Activated naive CD4-positive, alpha-beta T cell treated with anti-CD3 and anti-CD28 coated beads, Interleukin-2, amount 10 ng/mL, durations not matched to agents 5 hours and 36 hours (primary cell): Measurements from ENCODE around the gene PRR20D. TPM values are rescaled to one million over a fixed set of nuclear protein-coding genes. Genes with fewer than 3 reads are reported as not detected.

Experiments
- total RNA-seq, 2 experiments: library from RNA; stranded (reverse); gene quantifications; one replicate each; pipeline ENCODE4 v1.2.3, GENCODE V29; 2021

The PRR20D gene
- not detected for total RNA-seq

DNA sequence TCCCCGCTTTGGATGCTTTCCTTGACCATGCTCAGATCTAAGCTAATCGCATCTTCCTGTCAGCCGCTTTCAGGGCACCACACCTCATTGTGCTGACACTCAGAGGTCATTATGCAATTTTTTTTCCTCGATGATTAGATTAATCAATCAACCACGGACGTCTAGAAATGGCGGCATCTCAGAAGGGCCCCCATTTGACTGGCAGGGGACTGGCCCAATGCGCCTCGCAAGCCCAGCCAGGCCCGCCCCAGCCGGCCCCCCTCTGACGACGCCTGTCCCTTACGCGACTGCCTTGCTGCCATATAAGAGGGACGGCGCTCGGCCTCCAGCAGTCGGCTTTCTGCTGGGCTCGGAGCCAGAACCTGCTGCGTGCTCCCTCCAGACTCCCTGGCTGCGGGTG, at the start of gene PRR20D:
PRR20D (plus strand) TSS at position 301 of the 400 bp plus-strand sequence. CDS start 387 bp downstream, outside the sequence.

DNA sequence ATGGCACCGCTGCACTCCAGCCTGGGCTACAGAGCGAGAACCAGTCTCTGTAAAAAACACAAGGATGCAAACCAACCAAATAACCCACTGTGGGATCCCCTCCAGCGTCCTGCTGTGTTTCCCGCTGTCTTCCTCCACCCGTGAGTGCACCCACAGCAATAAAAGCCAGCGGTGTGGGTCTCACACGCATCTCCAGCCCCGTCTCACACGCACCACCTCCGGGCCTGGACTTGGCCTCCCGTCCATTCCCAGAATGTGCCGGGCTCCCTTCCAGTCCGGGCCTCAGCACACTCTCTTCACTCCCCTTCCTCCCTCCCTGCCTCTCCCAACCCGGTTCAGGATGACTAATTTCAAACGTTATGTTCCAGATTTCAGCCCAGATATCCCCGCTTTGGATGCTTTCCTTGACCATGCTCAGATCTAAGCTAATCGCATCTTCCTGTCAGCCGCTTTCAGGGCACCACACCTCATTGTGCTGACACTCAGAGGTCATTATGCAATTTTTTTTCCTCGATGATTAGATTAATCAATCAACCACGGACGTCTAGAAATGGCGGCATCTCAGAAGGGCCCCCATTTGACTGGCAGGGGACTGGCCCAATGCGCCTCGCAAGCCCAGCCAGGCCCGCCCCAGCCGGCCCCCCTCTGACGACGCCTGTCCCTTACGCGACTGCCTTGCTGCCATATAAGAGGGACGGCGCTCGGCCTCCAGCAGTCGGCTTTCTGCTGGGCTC, 20.0 kb upstream of the PRR20D start, which contains the start of gene PRR20A:
PRR20A (plus strand) TSS at position 684 of the 734 bp plus-strand sequence. CDS start 387 bp downstream, outside the sequence.

DNA sequence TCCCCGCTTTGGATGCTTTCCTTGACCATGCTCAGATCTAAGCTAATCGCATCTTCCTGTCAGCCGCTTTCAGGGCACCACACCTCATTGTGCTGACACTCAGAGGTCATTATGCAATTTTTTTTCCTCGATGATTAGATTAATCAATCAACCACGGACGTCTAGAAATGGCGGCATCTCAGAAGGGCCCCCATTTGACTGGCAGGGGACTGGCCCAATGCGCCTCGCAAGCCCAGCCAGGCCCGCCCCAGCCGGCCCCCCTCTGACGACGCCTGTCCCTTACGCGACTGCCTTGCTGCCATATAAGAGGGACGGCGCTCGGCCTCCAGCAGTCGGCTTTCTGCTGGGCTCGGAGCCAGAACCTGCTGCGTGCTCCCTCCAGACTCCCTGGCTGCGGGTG, 13.2 kb upstream of the PRR20D start, which contains the start of gene PRR20B:
PRR20B (plus strand) TSS at position 301 of the 400 bp plus-strand sequence. CDS start 387 bp downstream, outside the sequence.

DNA sequence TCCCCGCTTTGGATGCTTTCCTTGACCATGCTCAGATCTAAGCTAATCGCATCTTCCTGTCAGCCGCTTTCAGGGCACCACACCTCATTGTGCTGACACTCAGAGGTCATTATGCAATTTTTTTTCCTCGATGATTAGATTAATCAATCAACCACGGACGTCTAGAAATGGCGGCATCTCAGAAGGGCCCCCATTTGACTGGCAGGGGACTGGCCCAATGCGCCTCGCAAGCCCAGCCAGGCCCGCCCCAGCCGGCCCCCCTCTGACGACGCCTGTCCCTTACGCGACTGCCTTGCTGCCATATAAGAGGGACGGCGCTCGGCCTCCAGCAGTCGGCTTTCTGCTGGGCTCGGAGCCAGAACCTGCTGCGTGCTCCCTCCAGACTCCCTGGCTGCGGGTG, 6.7 kb upstream of the PRR20D start, which contains the start of gene PRR20C:
PRR20C (plus strand) TSS at position 301 of the 400 bp plus-strand sequence. CDS start 387 bp downstream, outside the sequence.

DNA sequence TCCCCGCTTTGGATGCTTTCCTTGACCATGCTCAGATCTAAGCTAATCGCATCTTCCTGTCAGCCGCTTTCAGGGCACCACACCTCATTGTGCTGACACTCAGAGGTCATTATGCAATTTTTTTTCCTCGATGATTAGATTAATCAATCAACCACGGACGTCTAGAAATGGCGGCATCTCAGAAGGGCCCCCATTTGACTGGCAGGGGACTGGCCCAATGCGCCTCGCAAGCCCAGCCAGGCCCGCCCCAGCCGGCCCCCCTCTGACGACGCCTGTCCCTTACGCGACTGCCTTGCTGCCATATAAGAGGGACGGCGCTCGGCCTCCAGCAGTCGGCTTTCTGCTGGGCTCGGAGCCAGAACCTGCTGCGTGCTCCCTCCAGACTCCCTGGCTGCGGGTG, 6.5 kb downstream of the PRR20D start, which contains the start of gene PRR20E:
PRR20E (plus strand) TSS at position 301 of the 400 bp plus-strand sequence. CDS start 387 bp downstream, outside the sequence.

Other genes starting within 250 kb of the PRR20D start
- not detected for gene PRR20A, start 19.7 kb upstream of the PRR20D start, total RNA-seq
- gene PRR20B, start 13.1 kb upstream of the PRR20D start, total RNA-seq, result not detected
- gene PRR20C, start 6.6 kb upstream of the PRR20D start, total RNA-seq, result not detected
- gene PRR20E, start 6.6 kb downstream of the PRR20D start, total RNA-seq, result not detected